HS-5 (cell line): Measurements from ENCODE around the gene OR56B1.
A peak's percentile ranks its signal among the peaks of the same experiment; 100 is the strongest.
"Not testable (repeated sequence)": the region's sequence is repeated elsewhere in the genome, so short reads cannot be mapped to it uniquely, and the experiment has no call there.

Experiments used
- DNase-seq: peaks from one replicate; pipeline ENCODE4 v3.0.0-alpha.2; 2012; ENCODE audit warnings: low read depth

Gene OR56B1

GRCh38 chr11:5736396-5736795 lies at the start of gene OR56B1:
Gene OR56B1, plus strand, starts transcription at chr11:5736448. Its CDS starts 69 bp downstream, at chr11:5736517.
- DNase-seq, result no peak

GRCh38 chr11:5688482-5688881 lies 47.8 kb upstream of the OR56B1 start:
- DNase-seq, result no peak

GRCh38 chr11:5689551-5689983 lies 46.7 kb upstream of the OR56B1 start, which contains the start of gene TRIM22:
Gene TRIM22, plus strand, starts transcription at chr11:5689790. Its CDS starts 6,443 bp downstream, at chr11:5696233.
- DNase-seq, result peak; percentile 20

GRCh38 chr11:5690216-5690615 lies 46.0 kb upstream of the OR56B1 start:
- no peak for DNase-seq

- no peak for DNase-seq
Measured at GRCh38 chr11:5690736-5691135, 45.5 kb upstream of the OR56B1 start.

GRCh38 chr11:5691238-5691963 lies 44.8 kb upstream of the OR56B1 start:
- DNase-seq, result not testable (repeated sequence)

GRCh38 chr11:5691964-5692361 lies 44.3 kb upstream of the OR56B1 start:
- DNase-seq, result no peak

- DNase-seq, result no peak
Measured at GRCh38 chr11:5694642-5695041, 41.6 kb upstream of the OR56B1 start.

- DNase-seq, result no peak
Measured at GRCh38 chr11:5695580-5695979, 40.7 kb upstream of the OR56B1 start.

GRCh38 chr11:5696210-5696609 lies 40.0 kb upstream of the OR56B1 start:
- DNase-seq, result no peak

GRCh38 chr11:5698281-5698680 lies 38.0 kb upstream of the OR56B1 start:
- DNase-seq, result no peak

- no peak for DNase-seq
Measured at GRCh38 chr11:5700421-5701054, 35.7 kb upstream of the OR56B1 start.

- DNase-seq, result no peak
Measured at GRCh38 chr11:5701055-5701577, 35.1 kb upstream of the OR56B1 start.

GRCh38 chr11:5703741-5704536 lies 32.3 kb upstream of the OR56B1 start:
- DNase-seq, result no peak

GRCh38 chr11:5705688-5706087 lies 30.6 kb upstream of the OR56B1 start:
- DNase-seq, result peak; percentile 14

GRCh38 chr11:5712507-5712906 lies 23.7 kb upstream of the OR56B1 start:
- DNase-seq, result no peak

- no peak for DNase-seq
Measured at GRCh38 chr11:5713695-5714094, 22.6 kb upstream of the OR56B1 start.

GRCh38 chr11:5716518-5716917 lies 19.7 kb upstream of the OR56B1 start:
- DNase-seq, result not testable (repeated sequence)

GRCh38 chr11:5719703-5720495 lies 16.3 kb upstream of the OR56B1 start:
- DNase-seq, result no peak

- DNase-seq, result no peak
Measured at GRCh38 chr11:5722622-5723021, 13.6 kb upstream of the OR56B1 start.

- DNase-seq, result no peak
Measured at GRCh38 chr11:5726351-5726750, 9.9 kb upstream of the OR56B1 start.

GRCh38 chr11:5727691-5728090 lies 8.6 kb upstream of the OR56B1 start:
- no peak for DNase-seq
